ENCODE results near the gene TRAPPC10.

TRAPPC10 gene

DNA sequence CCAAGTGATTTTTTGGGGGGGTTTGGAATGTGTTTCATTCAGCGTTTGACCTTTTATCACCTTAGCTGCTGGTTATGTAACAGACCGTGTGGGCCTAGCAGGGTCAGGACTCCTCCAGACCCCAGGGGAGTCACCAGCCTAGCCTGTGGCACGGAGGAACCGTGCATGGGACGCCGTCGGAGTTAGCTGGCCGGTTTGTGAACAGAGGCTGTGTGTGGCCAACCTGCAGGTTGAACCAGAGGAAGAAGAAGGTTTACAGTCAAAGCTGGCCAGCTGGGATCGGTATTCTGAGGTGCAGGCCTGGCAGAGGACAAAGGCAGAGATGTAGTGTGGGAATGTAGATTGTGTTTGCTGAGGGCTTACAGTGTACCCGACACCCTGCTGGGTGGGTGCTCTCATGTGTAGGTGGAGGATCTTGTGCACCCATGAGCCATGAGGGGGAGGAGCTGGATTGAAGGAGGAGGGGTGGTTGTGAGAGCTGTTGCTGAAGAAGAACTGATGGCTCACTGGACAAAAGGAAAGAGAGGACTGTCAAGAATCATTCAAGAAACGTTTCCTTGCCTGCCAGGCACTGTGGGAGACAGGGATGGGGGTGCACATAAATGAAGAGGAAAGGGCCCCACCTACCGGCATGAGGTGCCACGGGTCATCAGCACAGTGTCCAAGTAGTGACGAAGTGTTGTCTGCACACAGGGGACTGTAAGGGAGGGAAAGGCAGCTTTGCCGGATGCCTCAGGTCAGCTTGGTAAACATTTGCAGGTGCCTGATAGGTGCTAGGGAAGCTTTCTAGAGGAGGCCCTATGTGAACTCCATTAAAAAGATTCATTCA is 55.1 kb downstream of the TRAPPC10 start:
- DNase-seq (ENCODE audit: low read depth in 2 of 2): no peak

GRCh38 chr21:44070391-44070790 is 58.3 kb downstream of the TRAPPC10 start:
- DNase-seq (ENCODE audit: low read depth in 2 of 2): no peak

DNA sequence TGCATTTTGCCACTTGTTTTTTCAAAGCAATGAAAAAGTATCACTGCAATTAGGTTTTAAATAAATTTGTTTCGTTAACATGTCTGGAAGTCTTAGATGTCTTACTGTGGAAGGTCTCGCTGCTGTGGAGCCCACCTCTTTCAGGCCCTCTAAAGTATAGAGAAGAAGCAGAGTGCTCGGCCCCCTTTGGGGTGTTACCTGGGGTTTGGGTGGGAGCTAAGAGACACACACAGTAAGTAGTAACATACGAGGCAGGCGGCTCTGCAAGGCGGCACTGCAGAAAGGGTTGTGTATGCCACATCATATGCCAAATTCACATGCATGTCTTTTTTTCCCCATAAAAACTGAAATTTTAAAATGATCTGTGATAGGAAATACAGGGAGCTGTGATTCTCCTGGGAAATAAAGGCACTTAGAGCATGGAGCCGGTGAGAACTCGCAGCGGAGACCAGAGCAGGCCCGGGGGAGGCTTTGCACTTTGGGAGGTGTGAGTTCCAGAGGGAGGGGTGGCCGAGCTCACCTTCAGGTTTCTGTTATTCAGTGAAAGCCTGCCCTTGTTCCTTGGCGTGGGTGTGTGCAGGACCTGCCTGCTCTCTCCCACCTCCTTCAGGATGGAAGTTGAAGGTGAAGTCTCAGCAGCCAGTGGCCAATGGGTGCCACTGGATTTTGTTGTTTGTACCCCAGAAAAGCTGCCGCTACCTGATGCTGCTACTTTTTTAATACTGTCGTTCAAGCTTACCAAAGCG is 59.4 kb downstream of the TRAPPC10 start:
- no peak for DNase-seq (ENCODE audit: low read depth in 2 of 2)

GRCh38 chr21:44072111-44072510 is 60.0 kb downstream of the TRAPPC10 start:
- no peak for DNase-seq (ENCODE audit: low read depth in 2 of 2)

- DNase-seq (ENCODE audit: low read depth in 2 of 2): no peak
These were observed 62.3 kb downstream of the TRAPPC10 start for GRCh38 chr21:44074315-44074958.

GRCh38 chr21:44076316-44076715 is 64.2 kb downstream of the TRAPPC10 start:
- DNase-seq (ENCODE audit: low read depth in 2 of 2): no peak

DNA sequence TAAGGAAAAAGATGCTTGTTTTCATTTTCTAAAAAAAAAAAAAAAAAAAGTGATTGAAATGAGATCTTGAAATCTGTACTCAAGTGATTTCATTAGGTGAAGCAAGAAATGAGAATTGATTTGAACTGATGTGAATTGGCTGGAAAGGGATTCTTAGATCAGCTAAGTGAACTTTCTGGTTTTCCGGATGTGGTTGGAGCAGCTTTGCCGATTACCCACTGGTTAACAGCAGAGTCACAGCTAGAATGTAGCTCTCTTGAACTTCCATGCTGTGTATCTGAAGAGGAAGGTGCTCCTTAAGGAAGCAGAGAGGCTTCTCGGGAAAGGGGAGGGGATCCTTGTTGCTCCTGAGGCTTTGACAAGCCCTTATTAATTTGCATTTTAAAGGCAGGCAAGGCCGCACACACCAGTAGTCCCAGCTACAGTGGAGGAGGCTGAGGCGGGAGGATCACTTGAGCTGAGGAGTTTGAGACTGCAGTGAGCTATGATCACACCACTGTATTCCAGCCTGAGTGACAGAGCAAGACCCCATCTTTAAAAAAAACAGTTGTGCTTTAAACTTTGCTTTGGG is 66.4 kb downstream of the TRAPPC10 start:
- DNase-seq (ENCODE audit: low read depth in 2 of 2): no peak

DNA sequence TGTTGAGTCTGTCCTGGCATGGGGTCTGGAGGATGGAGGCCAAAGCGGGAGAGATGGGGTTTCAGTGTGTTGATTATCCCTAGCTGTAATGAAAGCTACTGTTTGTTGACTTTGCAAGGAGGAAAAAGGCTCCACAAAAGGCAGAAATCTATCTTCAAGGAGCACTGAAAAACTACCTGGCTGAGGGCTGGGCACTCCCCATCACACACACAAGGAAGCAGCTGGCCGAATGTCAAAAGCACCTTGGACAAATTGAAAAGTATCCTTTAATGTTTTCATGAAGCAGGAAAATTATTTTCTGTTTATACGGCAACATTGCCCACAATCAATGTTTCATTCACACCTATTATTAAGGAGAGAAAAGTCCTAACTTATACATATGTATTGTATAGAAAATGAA is 67.3 kb downstream of the TRAPPC10 start:
- no peak for DNase-seq (ENCODE audit: low read depth in 2 of 2)

- DNase-seq (ENCODE audit: low read depth in 2 of 2): no peak
These were observed 67.7 kb downstream of the TRAPPC10 start for GRCh38 chr21:44079846-44080245.

GRCh38 chr21:44082648-44083440 is 70.7 kb downstream of the TRAPPC10 start:
- DNase-seq (ENCODE audit: low read depth in 2 of 2): no peak

DNA sequence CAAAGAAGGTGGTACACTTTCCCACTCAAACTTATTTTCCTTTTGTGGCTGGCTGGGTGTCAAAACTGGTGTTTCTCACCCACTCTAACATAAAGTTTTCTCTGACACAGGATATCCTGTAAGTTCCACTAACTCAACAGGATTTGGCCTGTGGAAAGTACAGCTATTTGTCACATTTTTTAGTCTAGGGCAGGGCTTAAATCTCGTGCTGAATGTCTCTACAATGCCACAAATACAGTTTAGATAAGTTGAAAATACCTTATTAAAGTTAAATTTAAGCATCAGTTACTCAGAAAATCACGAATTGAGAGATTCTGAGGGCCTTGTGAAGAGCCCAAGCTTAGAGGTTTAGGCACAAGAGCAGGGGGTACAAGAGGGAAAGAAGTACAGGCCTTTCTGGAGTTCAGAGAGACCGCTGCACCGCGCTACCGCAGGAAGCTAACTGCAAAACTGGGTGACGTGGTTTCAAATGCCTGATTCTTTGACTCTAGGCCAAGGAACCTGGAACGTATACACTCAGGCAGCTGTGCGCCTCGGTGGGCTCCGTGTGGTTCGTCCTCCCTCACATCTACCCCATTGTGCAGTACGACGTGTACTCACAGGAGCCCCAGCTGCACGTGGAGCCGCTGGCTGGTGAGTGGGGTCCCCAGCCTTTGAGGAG is 71.7 kb downstream of the TRAPPC10 start:
- DNase-seq (ENCODE audit: low read depth in 2 of 2): peak in 1 of 2 donors; percentile 34

- no peak for DNase-seq (ENCODE audit: low read depth in 2 of 2)
These were observed 72.6 kb downstream of the TRAPPC10 start for GRCh38 chr21:44084496-44085241.

- no peak for DNase-seq (ENCODE audit: low read depth in 2 of 2)
These were observed 73.6 kb downstream of the TRAPPC10 start for GRCh38 chr21:44085491-44086321.

GRCh38 chr21:44086636-44087425 is 74.7 kb downstream of the TRAPPC10 start:
- no peak for DNase-seq (ENCODE audit: low read depth in 2 of 2)

GRCh38 chr21:44087426-44088400 is 75.6 kb downstream of the TRAPPC10 start:
- DNase-seq (ENCODE audit: low read depth in 2 of 2): no peak

DNA sequence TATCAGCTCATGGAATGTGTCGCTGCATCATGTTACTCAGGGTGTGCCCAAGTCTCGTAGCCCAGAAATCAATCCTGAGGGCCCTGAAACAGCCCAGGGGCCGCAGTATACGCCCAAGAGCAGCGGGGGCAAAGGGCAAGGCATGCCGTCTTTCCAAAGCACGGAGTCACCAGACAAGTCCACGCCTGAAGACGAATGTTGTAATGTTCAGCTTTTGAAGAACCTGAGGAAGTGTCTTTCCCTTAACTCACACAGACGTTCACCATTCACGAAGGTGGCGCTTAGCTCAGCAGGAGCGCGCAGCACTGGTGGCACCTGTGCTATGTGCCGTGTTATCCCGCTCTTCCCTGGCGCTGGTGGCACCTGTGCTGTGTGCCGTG is 76.3 kb downstream of the TRAPPC10 start:
- no peak for DNase-seq (ENCODE audit: low read depth in 2 of 2)
